Uterus (tissue), 2 donors: ENCODE data around the gene CNNM2.

Experiments
- CTCF ChIP-seq, 4 experiments: fragments of 200-600 bp in 2 of 4; fragments of 450-650 bp in 2 of 4; sonication (generic) in 2 of 4; IDR thresholded peaks; one replicate each; pipeline ENCODE4 v1.5.1; 2016 to 2019; ENCODE audit warnings: antibody characterized with exemption in 4 of 4, mild to moderate bottlenecking in 2 of 4, moderate library complexity in 1 of 4
- POLR2A ChIP-seq, 2 donors: fragments of 450-650 bp; IDR thresholded peaks; one replicate each; pipeline ENCODE4 v1.6.1; 2016; ENCODE audit warnings: antibody characterized with exemption in 2 of 2, mild to moderate bottlenecking in 1 of 2, moderate library complexity in 1 of 2

- TF ChIP-seq CTCF (IDR thresholded peaks at IDR 0.05) = no peak
- TF ChIP-seq POLR2A (IDR thresholded peaks at IDR 0.05) = no peak
These were observed 188.4 kb downstream of the CNNM2 start for GRCh38 chr10:103106539-103106938.
